ENCODE measurements around the gene AMOT.

AMOT gene

DNA sequence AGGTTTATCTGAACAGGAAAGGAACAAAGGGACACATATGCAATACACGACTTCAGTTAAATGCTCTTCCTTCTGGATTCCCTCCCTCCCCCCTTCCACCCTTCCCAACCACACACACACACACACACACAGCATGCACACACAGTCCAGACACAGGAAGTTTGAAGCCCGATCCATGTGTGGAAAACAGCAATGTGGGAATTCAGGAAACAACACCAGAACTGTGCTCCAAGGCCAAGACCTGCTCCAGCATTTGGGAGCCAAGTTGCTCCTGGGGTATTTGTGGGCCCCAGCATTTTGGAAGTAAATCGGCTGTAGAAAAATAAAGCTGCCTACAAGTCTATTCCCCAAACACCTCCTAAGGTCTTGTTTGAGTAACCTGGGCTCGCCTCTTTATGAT is 5.6 kb upstream of the AMOT start (continued):
- TF ChIP-seq, protein P1, sequence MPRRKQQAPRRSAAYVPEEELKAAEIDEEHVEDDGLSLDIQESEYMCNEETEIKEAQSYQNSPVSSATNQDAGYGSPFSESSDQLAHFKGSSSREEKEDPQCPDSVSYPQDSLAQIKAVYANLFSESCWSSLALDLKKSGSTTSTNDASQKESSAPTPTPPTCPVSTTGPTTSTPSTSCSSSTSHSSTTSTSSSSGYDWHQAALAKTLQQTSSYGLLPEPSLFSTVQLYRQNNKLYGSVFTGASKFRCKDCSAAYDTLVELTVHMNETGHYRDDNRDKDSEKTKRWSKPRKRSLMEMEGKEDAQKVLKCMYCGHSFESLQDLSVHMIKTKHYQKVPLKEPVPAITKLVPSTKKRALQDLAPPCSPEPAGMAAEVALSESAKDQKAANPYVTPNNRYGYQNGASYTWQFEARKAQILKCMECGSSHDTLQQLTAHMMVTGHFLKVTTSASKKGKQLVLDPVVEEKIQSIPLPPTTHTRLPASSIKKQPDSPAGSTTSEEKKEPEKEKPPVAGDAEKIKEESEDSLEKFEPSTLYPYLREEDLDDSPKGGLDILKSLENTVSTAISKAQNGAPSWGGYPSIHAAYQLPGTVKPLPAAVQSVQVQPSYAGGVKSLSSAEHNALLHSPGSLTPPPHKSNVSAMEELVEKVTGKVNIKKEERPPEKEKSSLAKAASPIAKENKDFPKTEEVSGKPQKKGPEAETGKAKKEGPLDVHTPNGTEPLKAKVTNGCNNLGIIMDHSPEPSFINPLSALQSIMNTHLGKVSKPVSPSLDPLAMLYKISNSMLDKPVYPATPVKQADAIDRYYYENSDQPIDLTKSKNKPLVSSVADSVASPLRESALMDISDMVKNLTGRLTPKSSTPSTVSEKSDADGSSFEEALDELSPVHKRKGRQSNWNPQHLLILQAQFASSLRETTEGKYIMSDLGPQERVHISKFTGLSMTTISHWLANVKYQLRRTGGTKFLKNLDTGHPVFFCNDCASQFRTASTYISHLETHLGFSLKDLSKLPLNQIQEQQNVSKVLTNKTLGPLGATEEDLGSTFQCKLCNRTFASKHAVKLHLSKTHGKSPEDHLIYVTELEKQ (tag by site-specific recombination; IDR thresholded peaks at IDR 0.05; ENCODE audit: borderline replicate concordance) = no peak
- no peak for TF ChIP-seq ZBTB20 (tag by site-specific recombination; IDR thresholded peaks at IDR 0.05)

DNA sequence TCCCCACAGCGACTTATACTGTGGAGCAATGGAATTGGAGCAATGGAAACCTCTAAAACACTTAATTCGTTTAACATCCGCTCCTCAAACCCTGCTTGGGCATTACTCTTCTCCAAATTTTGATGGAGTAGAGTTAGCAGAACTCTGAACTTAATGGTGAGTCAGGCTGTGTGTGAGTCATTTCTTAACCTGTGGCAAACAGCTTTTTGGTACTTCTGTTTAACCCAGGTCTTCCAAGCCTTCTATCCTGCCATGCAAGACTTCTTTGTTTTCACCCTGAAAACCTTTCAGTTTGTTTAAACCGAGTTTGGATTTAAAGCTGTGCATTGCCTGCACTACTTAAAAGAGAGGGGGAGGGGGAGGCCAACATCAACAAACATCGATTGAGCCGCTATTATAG is 3.6 kb upstream of the AMOT start:
- peaks cover 19% of the 10 kb centered on the region; the same call in 1 of the 2 replicates for H3K4me1 ChIP-seq (ENCODE audit: control insufficient read depth, insufficient read depth, low read length)
- TF ChIP-seq, protein P2, sequence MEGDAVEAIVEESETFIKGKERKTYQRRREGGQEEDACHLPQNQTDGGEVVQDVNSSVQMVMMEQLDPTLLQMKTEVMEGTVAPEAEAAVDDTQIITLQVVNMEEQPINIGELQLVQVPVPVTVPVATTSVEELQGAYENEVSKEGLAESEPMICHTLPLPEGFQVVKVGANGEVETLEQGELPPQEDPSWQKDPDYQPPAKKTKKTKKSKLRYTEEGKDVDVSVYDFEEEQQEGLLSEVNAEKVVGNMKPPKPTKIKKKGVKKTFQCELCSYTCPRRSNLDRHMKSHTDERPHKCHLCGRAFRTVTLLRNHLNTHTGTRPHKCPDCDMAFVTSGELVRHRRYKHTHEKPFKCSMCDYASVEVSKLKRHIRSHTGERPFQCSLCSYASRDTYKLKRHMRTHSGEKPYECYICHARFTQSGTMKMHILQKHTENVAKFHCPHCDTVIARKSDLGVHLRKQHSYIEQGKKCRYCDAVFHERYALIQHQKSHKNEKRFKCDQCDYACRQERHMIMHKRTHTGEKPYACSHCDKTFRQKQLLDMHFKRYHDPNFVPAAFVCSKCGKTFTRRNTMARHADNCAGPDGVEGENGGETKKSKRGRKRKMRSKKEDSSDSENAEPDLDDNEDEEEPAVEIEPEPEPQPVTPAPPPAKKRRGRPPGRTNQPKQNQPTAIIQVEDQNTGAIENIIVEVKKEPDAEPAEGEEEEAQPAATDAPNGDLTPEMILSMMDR (tag by site-specific recombination; IDR thresholded peaks at IDR 0.05) = no peak
- TF ChIP-seq EGR2 (tag by site-specific recombination; IDR thresholded peaks at IDR 0.05; ENCODE audit: low read depth) (no peak), ZNF37A (tag by site-specific recombination; IDR thresholded peaks at IDR 0.05) (no peak), GLI4 (tag by site-specific recombination; IDR thresholded peaks at IDR 0.05) (no peak), ZNF146 (tag by site-specific recombination; IDR thresholded peaks at IDR 0.05) (no peak), ZNF776 (tag by site-specific recombination; IDR thresholded peaks at IDR 0.05; ENCODE audit: borderline replicate concordance) (no peak), ZNF596 (tag by site-specific recombination; IDR thresholded peaks at IDR 0.05) (no peak), YY1 (tag by site-specific recombination; IDR thresholded peaks at IDR 0.05) (no peak), SCRT2 (tag by site-specific recombination; IDR thresholded peaks at IDR 0.05) (peak; percentile 64), ZNF2 (tag by site-specific recombination; IDR thresholded peaks at IDR 0.05) (no peak), FEZF1 (tag by site-specific recombination; IDR thresholded peaks at IDR 0.05) (0 out of 2 replicates have a peak, but pooled peaks have one; percentile 9), ZFP3 (tag by site-specific recombination; IDR thresholded peaks at IDR 0.05; ENCODE audit: low read depth) (no peak)
- TF ChIP-seq, protein P3, sequence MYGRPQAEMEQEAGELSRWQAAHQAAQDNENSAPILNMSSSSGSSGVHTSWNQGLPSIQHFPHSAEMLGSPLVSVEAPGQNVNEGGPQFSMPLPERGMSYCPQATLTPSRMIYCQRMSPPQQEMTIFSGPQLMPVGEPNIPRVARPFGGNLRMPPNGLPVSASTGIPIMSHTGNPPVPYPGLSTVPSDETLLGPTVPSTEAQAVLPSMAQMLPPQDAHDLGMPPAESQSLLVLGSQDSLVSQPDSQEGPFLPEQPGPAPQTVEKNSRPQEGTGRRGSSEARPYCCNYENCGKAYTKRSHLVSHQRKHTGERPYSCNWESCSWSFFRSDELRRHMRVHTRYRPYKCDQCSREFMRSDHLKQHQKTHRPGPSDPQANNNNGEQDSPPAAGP (tag by site-specific recombination; IDR thresholded peaks at IDR 0.05) = no peak
- TF ChIP-seq, protein P4, sequence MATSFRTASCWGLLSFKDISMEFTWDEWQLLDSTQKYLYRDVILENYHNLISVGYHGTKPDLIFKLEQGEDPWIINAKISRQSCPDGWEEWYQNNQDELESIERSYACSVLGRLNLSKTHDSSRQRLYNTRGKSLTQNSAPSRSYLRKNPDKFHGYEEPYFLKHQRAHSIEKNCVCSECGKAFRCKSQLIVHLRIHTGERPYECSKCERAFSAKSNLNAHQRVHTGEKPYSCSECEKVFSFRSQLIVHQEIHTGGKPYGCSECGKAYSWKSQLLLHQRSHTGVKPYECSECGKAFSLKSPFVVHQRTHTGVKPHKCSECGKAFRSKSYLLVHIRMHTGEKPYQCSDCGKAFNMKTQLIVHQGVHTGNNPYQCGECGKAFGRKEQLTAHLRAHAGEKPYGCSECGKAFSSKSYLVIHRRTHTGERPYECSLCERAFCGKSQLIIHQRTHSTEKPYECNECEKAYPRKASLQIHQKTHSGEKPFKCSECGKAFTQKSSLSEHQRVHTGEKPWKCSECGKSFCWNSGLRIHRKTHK (tag by site-specific recombination; IDR thresholded peaks at IDR 0.05) = no peak
- H3K36me3 ChIP-seq (ENCODE audit: control insufficient read depth in 2 of 2, insufficient read depth in 1 of 2, low read length in 2 of 2) = no peaks in the 10 kb centered on the region
- no peak overlapping the region for H3K4me3 ChIP-seq (ENCODE audit: low read depth, low read length)
- ChIA-PET CTCF (interaction anchor here (0.9 to 1.3 kb wide), 3 partner anchors 9 to 24 kb away, joined by 3 read pairs; no protein-coding TSS in a partner anchor), POLR2A (interaction anchor here (0.5 kb wide), 1 partner anchor 17 kb away, joined by 3 read pairs; no protein-coding TSS in a partner anchor)
- H3K9me3 ChIP-seq (ENCODE audit: control insufficient read depth, insufficient read depth, low read depth, low read length) = no peaks in the 10 kb centered on the region
- H3K27ac ChIP-seq (ENCODE audit: extremely low read depth, low read depth, low read length) = peak overlapping the region; percentile 38; the same call in 1 of the 2 replicates

DNA sequence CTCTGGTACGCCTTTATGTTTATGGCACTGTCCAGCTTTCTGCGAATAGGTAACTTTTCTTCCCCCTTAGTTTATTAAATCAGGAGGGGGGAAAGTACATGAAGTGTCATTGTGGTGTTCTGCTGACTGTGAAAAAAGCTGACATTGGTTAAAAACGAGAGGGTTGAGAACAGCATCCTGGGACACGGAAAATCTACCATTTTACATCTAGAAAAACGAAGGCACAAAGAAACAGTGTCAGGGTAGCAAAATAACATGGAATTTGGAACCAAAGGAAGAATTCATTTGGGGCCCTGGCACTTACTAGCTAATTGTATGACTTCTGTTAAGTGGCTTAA is 1.2 kb upstream of the AMOT start:
- Histone ChIP-seq H3K4me3 (ENCODE audit: low read depth, low read length) (no peak overlapping the region), H3K9me3 (ENCODE audit: control insufficient read depth, insufficient read depth, low read depth, low read length) (no peaks in the 10 kb centered on the region), H3K27ac (ENCODE audit: extremely low read depth, low read depth, low read length) (peak overlapping the region; percentile 75), H3K4me1 (ENCODE audit: control insufficient read depth, insufficient read depth, low read length) (peaks cover 19% of the 10 kb centered on the region; the same call in 1 of the 2 replicates), H3K36me3 (ENCODE audit: control insufficient read depth in 2 of 2, insufficient read depth in 1 of 2, low read length in 2 of 2) (no peaks in the 10 kb centered on the region)
- POLR2A ChIA-PET = interaction anchor here (0.6 to 4.3 kb wide), 4 partner anchors 10 to 59 kb away, joined by 3 to 44 read pairs (median 6); no protein-coding TSS in a partner anchor
- CTCF ChIA-PET = interaction anchor here (1.4 kb wide), 1 partner anchor 17 kb away, joined by 3 read pairs; no protein-coding TSS in a partner anchor
- TF ChIP-seq ZEB2 (tag by site-specific recombination; IDR thresholded peaks at IDR 0.05) (no peak), ZNF16 (tag by site-specific recombination; IDR thresholded peaks at IDR 0.05; ENCODE audit: low read depth) (no peak), SCRT2 (tag by site-specific recombination; IDR thresholded peaks at IDR 0.05) (peak; percentile 64), KLF9 (tag by site-specific recombination; IDR thresholded peaks at IDR 0.05; ENCODE audit: low read depth) (no peak), ZNF548 (tag by site-specific recombination; IDR thresholded peaks at IDR 0.05) (no peak), SCRT1 (tag by site-specific recombination; IDR thresholded peaks at IDR 0.05; ENCODE audit: borderline replicate concordance) (peak; percentile 46; the same call in 1 of the 2 replicates), ZNF426 (tag by site-specific recombination; IDR thresholded peaks at IDR 0.05) (no peak), ZNF623 (tag by site-specific recombination; IDR thresholded peaks at IDR 0.05) (no peak), ZNF184 (tag by site-specific recombination; IDR thresholded peaks at IDR 0.05) (0 out of 2 replicates have a peak, but pooled peaks have one; percentile 17), ZNF214 (tag by site-specific recombination; IDR thresholded peaks at IDR 0.05; ENCODE audit: borderline replicate concordance) (no peak)
- TF ChIP-seq, protein P5, sequence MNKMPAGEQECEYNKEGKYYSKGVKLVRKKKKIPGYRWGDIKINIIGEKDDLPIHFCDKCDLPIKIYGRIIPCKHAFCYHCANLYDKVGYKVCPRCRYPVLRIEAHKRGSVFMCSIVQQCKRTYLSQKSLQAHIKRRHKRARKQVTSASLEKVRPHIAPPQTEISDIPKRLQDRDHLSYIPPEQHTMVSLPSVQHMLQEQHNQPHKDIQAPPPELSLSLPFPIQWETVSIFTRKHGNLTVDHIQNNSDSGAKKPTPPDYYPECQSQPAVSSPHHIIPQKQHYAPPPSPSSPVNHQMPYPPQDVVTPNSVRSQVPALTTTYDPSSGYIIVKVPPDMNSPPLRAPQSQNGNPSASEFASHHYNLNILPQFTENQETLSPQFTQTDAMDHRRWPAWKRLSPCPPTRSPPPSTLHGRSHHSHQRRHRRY (tag by site-specific recombination; IDR thresholded peaks at IDR 0.05) = no peak
